Pancreas (tissue), 10 donors: ENCODE results near the gene DHX30. TPM values are rescaled to one million over a fixed set of nuclear protein-coding genes. Genes with fewer than 3 reads are reported as not detected.

Experiments
- ATAC-seq, 4 donors: fragments of 200-7000 bp; cut with Tn5 transposase; one replicate each; pipeline versions ENCODE4 v1.8.0 to v1.9.1; 2020; ENCODE audit warnings: mild to moderate bottlenecking in 4 of 4, moderate library complexity in 4 of 4
- DNase-seq, 6 donors: peaks; one replicate each; pipeline ENCODE4 v3.0.0-alpha.2; 2020
- FAIRE-seq: peaks from 2 replicates; lab custom pipeline; 2012; peaks lifted over from hg19 to GRCh38; lab: Jason Lieb, UNC
- H3K27ac ChIP-seq, 4 donors: fragments of 200-600 bp; sonication (generic); 1 replicate in 3 of 4; 2 replicates in 1 of 4; pipeline versions ENCODE4 v1.5.0 to v1.8.0; 2020
- H3K27me3 ChIP-seq, 4 donors: fragments of 200-600 bp; one replicate each; pipeline ENCODE4 v1.8.0; 2021
- H3K36me3 ChIP-seq, 3 donors: fragments of 200-600 bp; sonication (generic) in 1 of 3; one replicate each; pipeline versions ENCODE4 v1.5.0 to v1.8.0; 2020 to 2021
- H3K4me1 ChIP-seq, 3 donors: fragments of 200-600 bp; one replicate each; pipeline ENCODE4 v1.8.0; 2021
- H3K4me3 ChIP-seq, 4 donors: fragments of 200-600 bp; sonication (generic) in 2 of 4; one replicate each; pipeline versions ENCODE4 v1.5.0 to v1.8.0; 2020 to 2021
- H3K9me3 ChIP-seq, 4 donors: fragments of 200-600 bp; one replicate each; pipeline ENCODE4 v1.8.0; 2021
- WGBS, 2 donors: extraction: QIAGEN DNeasy Blood & Tissue Kit; methylation state at CpG; one replicate each; pipeline ENCODE4 v1.1.7; 2013; 5-methylcytosine and 5-hydroxymethylcytosine counted together
- intact Hi-C, 3 donors: fragments of 100-400 bp; cut with DNase I; formaldehyde crosslinking; loops; one replicate each; pipeline versions ENCODE4 v1.11.1 to v1.14.2; 2022
- polyA plus RNA-seq, 2 donors: library from polyadenylated mRNA; stranded (reverse); fragments of 200-250 nt; gene quantifications; one replicate each; pipeline ENCODE4 v1.2.3, GENCODE V29; 2013
- total RNA-seq, 6 donors: library from RNA; stranded (reverse); fragmentation: NEBNext Ultra II Directional in 4 of 6; extraction: Animal tissue kit (Norgen Biotek cat#: 25700) in 4 of 6; gene quantifications; one replicate each; pipeline versions ENCODE4 v1.2.1 to v1.2.4, GENCODE V29; 2021 to 2023
- TF ChIP-seq, protein P1 (sequence below), 4 donors: fragments of 200-600 bp; sonication (generic) in 3 of 4; IDR thresholded peaks; one replicate each; pipeline versions ENCODE4 v1.5.0 to v1.8.0; 2021; ENCODE audit warnings: antibody characterized with exemption in 4 of 4
- donor health status: healthy with polysubstance abuse.
- donor health status: DM: no; HTN: no; CAD: no; lungs with moderate emphysema.
- donor health status: DM: no; HTN: no; CAD: no.
- donor health status: control.
- donor health status: control.
- donor health status: Bipolar disorder and iron deficiency.
- donor health status: DM: yes; HTN: yes; CAD: no.
- donor health status: DM: no; HTN: no; CAD: no.
- donor health status: DM: no; HTN: no; CAD: no.
- donor health status: DM: yes; HTN: yes; CAD: no.

DHX30 gene
- total and polyA plus RNA-seq, 8 donors: 19.7 to 53.8 (median 23.7) TPM

DNA sequence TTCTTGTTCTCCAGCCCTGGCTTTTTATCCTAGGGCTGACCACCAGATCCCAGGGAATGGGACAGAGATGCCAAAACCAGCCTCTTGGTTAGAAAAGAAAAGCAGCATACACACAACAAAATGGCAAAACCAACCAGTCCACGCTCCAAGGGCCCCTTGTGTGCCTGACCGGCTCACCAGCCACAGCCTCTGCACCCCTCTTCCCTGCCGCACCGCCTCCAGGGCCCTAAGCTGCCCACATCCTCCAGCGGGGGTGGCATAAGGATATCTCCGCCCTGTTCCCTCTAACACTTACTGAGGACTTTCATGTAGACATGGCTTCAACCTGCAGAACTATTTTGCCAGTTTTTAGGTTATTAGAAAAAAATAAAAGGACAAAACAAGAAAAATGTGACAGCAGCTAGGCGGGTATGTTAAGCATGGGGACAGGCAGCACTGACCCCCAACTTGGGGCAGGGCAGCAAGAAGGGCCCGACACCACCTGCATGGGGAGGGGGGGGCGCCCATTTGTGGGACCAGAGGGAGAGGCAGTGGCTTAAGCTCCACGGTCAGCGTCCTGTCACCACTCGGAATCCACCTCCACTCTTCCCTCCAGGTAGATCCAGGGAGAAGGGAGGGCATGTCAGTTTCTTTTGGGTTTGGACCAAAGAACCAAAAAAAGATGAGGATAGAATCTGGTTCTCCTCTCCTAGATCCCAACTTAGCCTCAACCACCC, 49.1 kb downstream of the DHX30 start:
- FAIRE-seq (no peak), ATAC-seq (no peak), DNase-seq (no peak)
- 91 to 93% methylated on average over 12 of the region's 12 CpGs for WGBS, 2 donors
- Histone ChIP-seq H3K9me3 (no peaks in the 10 kb centered on the region), H3K36me3 (peaks cover 0 to 34% (median 13%) of the 10 kb centered on the region in 3 donors), H3K27me3 (no peaks in the 10 kb centered on the region), H3K4me1 (no peaks in the 10 kb centered on the region), H3K27ac (no peak overlapping the region), H3K4me3 (no peak overlapping the region)
- TF ChIP-seq, protein P1, sequence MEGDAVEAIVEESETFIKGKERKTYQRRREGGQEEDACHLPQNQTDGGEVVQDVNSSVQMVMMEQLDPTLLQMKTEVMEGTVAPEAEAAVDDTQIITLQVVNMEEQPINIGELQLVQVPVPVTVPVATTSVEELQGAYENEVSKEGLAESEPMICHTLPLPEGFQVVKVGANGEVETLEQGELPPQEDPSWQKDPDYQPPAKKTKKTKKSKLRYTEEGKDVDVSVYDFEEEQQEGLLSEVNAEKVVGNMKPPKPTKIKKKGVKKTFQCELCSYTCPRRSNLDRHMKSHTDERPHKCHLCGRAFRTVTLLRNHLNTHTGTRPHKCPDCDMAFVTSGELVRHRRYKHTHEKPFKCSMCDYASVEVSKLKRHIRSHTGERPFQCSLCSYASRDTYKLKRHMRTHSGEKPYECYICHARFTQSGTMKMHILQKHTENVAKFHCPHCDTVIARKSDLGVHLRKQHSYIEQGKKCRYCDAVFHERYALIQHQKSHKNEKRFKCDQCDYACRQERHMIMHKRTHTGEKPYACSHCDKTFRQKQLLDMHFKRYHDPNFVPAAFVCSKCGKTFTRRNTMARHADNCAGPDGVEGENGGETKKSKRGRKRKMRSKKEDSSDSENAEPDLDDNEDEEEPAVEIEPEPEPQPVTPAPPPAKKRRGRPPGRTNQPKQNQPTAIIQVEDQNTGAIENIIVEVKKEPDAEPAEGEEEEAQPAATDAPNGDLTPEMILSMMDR (IDR thresholded peaks at IDR 0.05): no peak
- intact Hi-C loops: loop anchor here in 1 of 3 donors (10.0 kb wide), 1 partner anchor 143 kb away; no protein-coding TSS in a partner anchor

DNA sequence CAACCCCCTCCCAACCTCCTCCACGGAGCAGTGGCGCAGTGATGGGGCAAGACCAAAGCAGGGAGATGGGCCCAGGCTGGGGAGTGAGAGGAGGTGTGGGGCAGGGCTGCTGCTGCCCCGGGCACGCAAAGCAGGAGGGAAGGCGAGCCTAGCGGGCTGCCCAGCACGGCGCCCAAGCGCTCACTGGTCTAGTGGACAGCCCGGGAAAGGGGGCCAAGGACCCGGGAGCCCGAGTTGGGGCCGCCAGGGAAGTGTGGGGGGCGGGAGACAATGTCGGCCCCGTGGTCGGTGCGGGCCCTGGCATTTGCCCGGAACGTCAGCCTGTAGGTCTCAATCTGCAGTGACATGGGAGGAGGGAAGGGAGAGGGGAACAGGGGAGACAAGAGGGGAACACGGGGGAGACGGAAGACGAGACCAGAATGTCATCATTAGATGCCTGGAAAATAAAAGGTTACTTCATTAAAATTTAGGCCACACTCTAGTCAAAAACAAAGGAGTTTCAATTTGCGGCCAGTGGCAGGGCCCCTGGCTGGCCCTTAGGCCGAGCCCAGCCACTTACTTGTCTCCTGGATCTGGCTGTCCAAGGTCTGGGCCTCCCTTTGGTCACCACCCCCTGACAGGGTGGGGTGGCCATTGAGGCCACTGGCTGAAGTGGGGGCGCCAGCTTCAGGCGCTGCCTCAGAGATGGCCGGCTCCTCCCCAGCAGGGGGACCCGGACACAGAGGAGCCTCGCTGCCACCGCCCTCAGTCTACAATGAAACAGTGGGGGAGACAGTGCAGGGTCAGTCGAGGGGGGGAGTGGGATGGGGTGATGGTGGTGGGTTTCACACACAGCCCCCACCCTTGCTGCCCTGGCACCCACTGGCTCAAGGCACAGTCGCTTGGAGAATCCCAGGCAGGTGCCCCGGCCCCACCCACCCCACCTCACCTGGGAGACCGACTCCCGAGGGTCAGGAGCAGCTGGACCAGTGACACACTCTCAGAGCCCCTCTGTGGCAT, 50.0 kb downstream of the DHX30 start:
- FAIRE-seq (no peak), DNase-seq (no peak), ATAC-seq (peak in 1 of 4 donors; percentile 2)
- intact Hi-C loops: loop anchor here in 1 of 3 donors (10.0 kb wide), 1 partner anchor 142 kb away; no protein-coding TSS in a partner anchor
- TF ChIP-seq, protein P1 (IDR thresholded peaks at IDR 0.05): no peak
- Histone ChIP-seq H3K9me3 (no peaks in the 10 kb centered on the region), H3K4me3 (no peak overlapping the region), H3K36me3 (peaks cover 0 to 37% (median 8%) of the 10 kb centered on the region in 3 donors), H3K27ac (no peak overlapping the region), H3K4me1 (no peaks in the 10 kb centered on the region), H3K27me3 (no peaks in the 10 kb centered on the region)
- 88 to 92% methylated on average over 36 of the region's 36 CpGs for WGBS, 2 donors

DNA sequence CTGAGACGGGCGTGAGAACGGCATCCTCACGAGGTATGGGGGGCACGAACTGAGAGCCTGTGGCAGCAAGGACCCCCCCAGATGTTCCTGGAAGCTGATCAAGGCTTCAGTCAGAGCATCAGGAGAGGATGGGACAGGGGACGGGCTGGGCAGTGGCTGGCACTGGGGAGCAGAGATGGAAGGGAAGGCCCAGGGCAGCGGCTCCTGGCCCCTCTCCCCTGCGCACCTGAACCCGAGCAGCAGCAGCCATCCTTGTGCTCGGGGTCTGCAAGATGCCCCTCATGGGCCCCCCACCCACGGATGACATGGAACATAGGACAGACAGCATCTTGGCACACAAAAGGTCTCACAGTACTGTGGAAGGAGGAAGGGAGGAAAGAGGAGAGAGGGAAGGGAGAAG, 51.3 kb downstream of the DHX30 start:
- TF ChIP-seq, protein P1 (IDR thresholded peaks at IDR 0.05): no peak
- Histone ChIP-seq H3K4me3 (no peak overlapping the region), H3K9me3 (no peaks in the 10 kb centered on the region), H3K4me1 (no peaks in the 10 kb centered on the region), H3K36me3 (peaks cover 0 to 37% (median 8%) of the 10 kb centered on the region in 3 donors), H3K27ac (no peak overlapping the region), H3K27me3 (no peaks in the 10 kb centered on the region)
- 88 to 92% methylated on average over 11 of the region's 11 CpGs for whole genome bisulfite sequencing, 2 donors
- intact Hi-C loops: loop anchor here in 1 of 3 donors (10.0 kb wide), 1 partner anchor 141 kb away; no protein-coding TSS in a partner anchor
- FAIRE-seq (no peak), DNase-seq (no peak), ATAC-seq (no peak)

DNA sequence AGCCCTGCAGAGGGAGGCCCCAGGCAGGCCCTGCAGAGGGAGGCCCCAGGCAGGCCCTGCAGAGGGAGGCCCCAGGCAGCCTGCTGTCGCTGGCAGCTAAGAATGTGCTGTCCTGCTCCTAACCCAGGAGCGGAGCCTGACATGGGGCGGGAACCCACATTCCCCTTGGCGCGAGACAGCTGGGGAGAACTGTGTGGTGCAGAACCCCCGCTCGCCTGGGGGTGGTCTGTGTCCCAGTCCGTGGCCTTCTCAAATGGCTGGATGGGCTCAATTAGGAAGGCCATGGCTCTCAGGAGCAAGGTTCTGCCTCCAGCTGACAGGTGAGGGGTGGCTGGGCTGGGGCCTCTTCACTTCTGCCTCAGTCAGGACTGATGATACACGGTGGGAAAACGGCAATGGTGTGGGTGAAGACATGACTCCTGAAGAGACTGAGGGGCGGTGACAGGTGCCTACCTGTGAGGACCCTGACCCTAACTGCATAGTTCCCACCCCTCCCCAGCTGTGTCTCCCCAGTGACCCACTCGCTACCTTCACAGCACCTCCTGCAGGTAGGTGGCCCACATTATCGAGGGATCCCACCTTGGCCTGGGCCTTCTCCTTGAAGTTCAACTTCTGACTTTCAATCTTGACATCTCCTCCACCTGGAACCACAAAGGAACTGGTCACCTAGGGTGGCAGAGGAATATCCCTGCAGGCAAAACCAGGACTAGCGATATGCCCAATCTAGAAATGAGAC, 52.0 kb downstream of the DHX30 start:
- 89 to 93% methylated on average over 14 of the region's 14 CpGs for WGBS, 2 donors
- Histone ChIP-seq H3K27me3 (no peaks in the 10 kb centered on the region), H3K4me3 (no peak overlapping the region), H3K9me3 (no peaks in the 10 kb centered on the region), H3K27ac (no peak overlapping the region), H3K36me3 (peaks cover 0 to 43% (median 8%) of the 10 kb centered on the region in 3 donors), H3K4me1 (no peaks in the 10 kb centered on the region)
- DNase-seq (no peak), ATAC-seq (no peak), FAIRE-seq (no peak)
- intact Hi-C loops: loop anchor here in 1 of 3 donors (10.0 kb wide), 1 partner anchor 140 kb away; no protein-coding TSS in a partner anchor
- TF ChIP-seq, protein P1 (IDR thresholded peaks at IDR 0.05): no peak
